SK-N-SH treated with all-trans-retinoic acid at 6 μM for 48 hours (cell line): ENCODE results near the gene DSCAM.

Experiments
- RARB ChIP-seq: fragments of 250-450 bp; sonication (Bioruptor Pico); IDR thresholded peaks from 2 replicates; pipeline ENCODE4 v1.8.0; 2021; ENCODE audit warnings: mild to moderate bottlenecking, moderate library complexity
- ZNF70 ChIP-seq: fragments of 450-650 bp; formaldehyde crosslinking; IDR thresholded peaks from 2 replicates; pipeline ENCODE4 v1.5.0; 2020; ENCODE audit warnings: mild to moderate bottlenecking, moderate library complexity
- TF ChIP-seq, protein P1 (sequence below): fragments of 250-450 bp; sonication (Bioruptor Pico); IDR thresholded peaks from 2 replicates; pipeline ENCODE4 v1.8.0; 2020; ENCODE audit warnings: mild to moderate bottlenecking, moderate library complexity, borderline replicate concordance

DNA sequence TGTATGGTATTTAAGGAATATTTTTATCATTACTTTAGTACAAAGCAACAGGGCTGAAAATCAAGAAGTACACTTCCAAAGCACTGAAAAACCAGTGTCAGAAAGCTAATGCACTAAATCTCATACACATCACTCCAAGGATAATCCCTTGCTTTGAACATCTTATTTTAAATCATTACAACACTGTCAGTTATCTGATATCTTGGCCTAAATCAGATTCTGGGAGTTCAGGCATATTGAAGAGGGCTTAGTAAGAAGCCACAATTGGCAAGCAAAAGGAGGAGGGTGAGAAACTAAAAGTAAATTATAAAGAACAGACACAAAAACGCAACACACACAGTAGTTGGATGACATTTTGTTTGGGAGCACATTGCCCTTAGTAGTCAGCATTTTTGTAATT, 531.3 kb downstream of the DSCAM start:
- TF ChIP-seq ZNF70 (no peak), RARB (CRISPR knock-in tag) (no peak)
- TF ChIP-seq, protein P1, sequence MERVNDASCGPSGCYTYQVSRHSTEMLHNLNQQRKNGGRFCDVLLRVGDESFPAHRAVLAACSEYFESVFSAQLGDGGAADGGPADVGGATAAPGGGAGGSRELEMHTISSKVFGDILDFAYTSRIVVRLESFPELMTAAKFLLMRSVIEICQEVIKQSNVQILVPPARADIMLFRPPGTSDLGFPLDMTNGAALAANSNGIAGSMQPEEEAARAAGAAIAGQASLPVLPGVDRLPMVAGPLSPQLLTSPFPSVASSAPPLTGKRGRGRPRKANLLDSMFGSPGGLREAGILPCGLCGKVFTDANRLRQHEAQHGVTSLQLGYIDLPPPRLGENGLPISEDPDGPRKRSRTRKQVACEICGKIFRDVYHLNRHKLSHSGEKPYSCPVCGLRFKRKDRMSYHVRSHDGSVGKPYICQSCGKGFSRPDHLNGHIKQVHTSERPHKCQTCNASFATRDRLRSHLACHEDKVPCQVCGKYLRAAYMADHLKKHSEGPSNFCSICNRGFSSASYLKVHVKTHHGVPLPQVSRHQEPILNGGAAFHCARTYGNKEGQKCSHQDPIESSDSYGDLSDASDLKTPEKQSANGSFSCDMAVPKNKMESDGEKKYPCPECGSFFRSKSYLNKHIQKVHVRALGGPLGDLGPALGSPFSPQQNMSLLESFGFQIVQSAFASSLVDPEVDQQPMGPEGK: no peak
